Prostate gland (tissue), 2 donors: ENCODE data around the gene GALC. TPM values are rescaled to one million over a fixed set of nuclear protein-coding genes. Genes with fewer than 3 reads are reported as not detected.

ENCODE experiments used
- DNase-seq: peaks from one replicate; pipeline ENCODE4 v3.0.0-alpha.2; 2019; ENCODE audit warnings: low spot score
- H3K27ac ChIP-seq, 2 donors: fragments of 200-600 bp; sonication (generic); 2 replicates each; pipeline ENCODE4 v1.5.1; 2017 to 2019
- H3K27me3 ChIP-seq: fragments of 200-600 bp; sonication (generic); replicated peaks from 2 replicates; pipeline ENCODE4 v1.5.1; 2019; ENCODE audit not compliant: insufficient read depth
- H3K36me3 ChIP-seq, 2 donors: fragments of 200-600 bp; sonication (generic); 1 replicate in 1 of 2; 2 replicates in 1 of 2; pipeline versions ENCODE4 v1.5.1 to v1.8.1; 2017 to 2019
- H3K4me1 ChIP-seq: fragments of 200-600 bp; sonication (generic); replicated peaks from 2 replicates; pipeline ENCODE4 v1.5.1; 2019
- H3K4me3 ChIP-seq, 2 donors: fragments of 200-600 bp; sonication (generic); 2 replicates each; pipeline ENCODE4 v1.5.1; 2017 to 2019
- H3K9me3 ChIP-seq: fragments of 200-600 bp; sonication (generic); 2 replicates; pipeline ENCODE4 v1.5.1; 2017
- CTCF ChIP-seq, 4 experiments: fragments of 200-600 bp in 2 of 4; fragments of 450-650 bp in 2 of 4; sonication (generic) in 2 of 4; IDR thresholded peaks; 1 replicate in 3 of 4; 2 replicates in 1 of 4; pipeline ENCODE4 v1.5.1; 2016 to 2019; ENCODE audit warnings: antibody characterized with exemption in 4 of 4, mild to moderate bottlenecking in 2 of 4, moderate library complexity in 2 of 4
- POLR2A ChIP-seq: fragments of 450-650 bp; IDR thresholded peaks from one replicate; pipeline ENCODE4 v1.6.1; 2016; ENCODE audit warnings: antibody characterized with exemption, mild to moderate bottlenecking
- POLR2AphosphoS5 ChIP-seq: sonication (generic); formaldehyde crosslinking; IDR thresholded peaks from one replicate; pipeline ENCODE4 v1.6.1; 2017; ENCODE audit warnings: antibody characterized with exemption
- WGBS: methylation state at CpG from one replicate; pipeline ENCODE4 v1.1.5; 2018; 5-methylcytosine and 5-hydroxymethylcytosine counted together
- intact Hi-C: fragments of 100-400 bp; cut with DNase I; formaldehyde crosslinking; loops from one replicate; pipeline ENCODE4 v1.14.2; 2022
- total RNA-seq, 2 donors: library from RNA; depleted of rRNA; stranded (reverse); fragments of >200 nt; gene quantifications; one replicate each; pipeline ENCODE4 v1.1.0, GENCODE V29; 2016

The GALC gene
- total RNA-seq, 2 donors from 2014 or later, result 29.4 to 85.9 TPM

- Histone ChIP-seq H3K4me1 (no peaks in the 10 kb centered on the region), H3K27ac (no peak overlapping the region), H3K4me3 (no peak overlapping the region), H3K27me3 (no peaks in the 10 kb centered on the region), H3K36me3 (no peaks in the 10 kb centered on the region), H3K9me3 (no peaks in the 10 kb centered on the region)
- 95% methylated on average over 3 of the region's 3 CpGs for WGBS
- DNase-seq, result no peak
- TF ChIP-seq CTCF (IDR thresholded peaks at IDR 0.05), result no peak
- TF ChIP-seq POLR2A, result no peak
- TF ChIP-seq POLR2AphosphoS5, result no peak
- intact Hi-C loops, result loop anchor here (10.0 kb wide), 1 partner anchor 154 kb away; no protein-coding TSS in a partner anchor
Observed at GRCh38 chr14:87898301-87898700, 94.7 kb downstream of the GALC start.

- no peak overlapping the region for H3K27ac ChIP-seq
- TF ChIP-seq POLR2A (no peak), POLR2AphosphoS5 (no peak), CTCF (IDR thresholded peaks at IDR 0.05) (peak; percentile 38 to 57 (median 50))
- no peaks in the 10 kb centered on the region for H3K27me3 ChIP-seq
- no peak for DNase-seq
- no peaks in the 10 kb centered on the region for H3K4me1 ChIP-seq
- intact Hi-C loops, result loop anchor here (10.0 kb wide), 1 partner anchor 152 kb away; no protein-coding TSS in a partner anchor
- H3K9me3 ChIP-seq, result no peaks in the 10 kb centered on the region
- H3K4me3 ChIP-seq, result no peak overlapping the region
- 75% methylated on average over 9 of the region's 9 CpGs for WGBS
- H3K36me3 ChIP-seq, result no peaks in the 10 kb centered on the region
Observed at GRCh38 chr14:87896393-87897380, 96.3 kb downstream of the GALC start.

- intact Hi-C loops, result loop anchor here (10.0 kb wide), 1 partner anchor 150 kb away; no protein-coding TSS in a partner anchor
- no peak for TF ChIP-seq CTCF (IDR thresholded peaks at IDR 0.05)
- no peak for TF ChIP-seq POLR2A
- no peak for TF ChIP-seq POLR2AphosphoS5
- Histone ChIP-seq H3K4me3 (no peak overlapping the region), H3K4me1 (no peaks in the 10 kb centered on the region), H3K27me3 (no peaks in the 10 kb centered on the region), H3K36me3 (no peaks in the 10 kb centered on the region), H3K9me3 (no peaks in the 10 kb centered on the region), H3K27ac (no peak overlapping the region)
- DNase-seq, result no peak
- WGBS, result 73% methylated on average over 6 of the region's 6 CpGs
Observed at GRCh38 chr14:87894920-87895319, 98.1 kb downstream of the GALC start.

- WGBS, result 80% methylated on average over 2 of the region's 2 CpGs
- no peak overlapping the region for H3K4me3 ChIP-seq
Observed at GRCh38 chr14:87892763-87893162, 100.2 kb downstream of the GALC start.

More at GRCh38 chr14:87892763-87893162, 100.2 kb downstream of the GALC start:
- no peak overlapping the region for H3K27ac ChIP-seq
- H3K36me3 ChIP-seq, result no peaks in the 10 kb centered on the region
- intact Hi-C loops, result loop anchor here (10.0 kb wide), 1 partner anchor 148 kb away; no protein-coding TSS in a partner anchor
- no peaks in the 10 kb centered on the region for H3K27me3 ChIP-seq
- no peaks in the 10 kb centered on the region for H3K9me3 ChIP-seq
- no peak for DNase-seq
- TF ChIP-seq CTCF (IDR thresholded peaks at IDR 0.05) (no peak), POLR2A (no peak), POLR2AphosphoS5 (no peak)
- H3K4me1 ChIP-seq, result no peaks in the 10 kb centered on the region
